HL-60/S4 (cell line): ENCODE results near the gene VEPH1.
"Not testable (repeated sequence)": the region's sequence is repeated elsewhere in the genome, so short reads cannot be mapped to it uniquely, and the experiment has no call there.

Experiments used
- in situ Hi-C: fragments of 300-500 bp; cut with MboI; formaldehyde crosslinking; loops from 2 replicates; pipeline ENCODE4 v1.14.3; 2022; ENCODE audit warnings: low sequenced_read_pairs

The VEPH1 gene

GRCh38 chr3:157356541-157356940 is 146.7 kb downstream of the VEPH1 start:
- in situ Hi-C loops = no loop called here

- in situ Hi-C loops = no loop called here
Observed at GRCh38 chr3:157355276-157355675, 147.9 kb downstream of the VEPH1 start.

- in situ Hi-C loops = no loop called here
Observed at GRCh38 chr3:157354722-157355121, 148.5 kb downstream of the VEPH1 start.

GRCh38 chr3:157354254-157354653 is 149.0 kb downstream of the VEPH1 start:
- in situ Hi-C loops = no loop called here

GRCh38 chr3:157353652-157354051 is 149.6 kb downstream of the VEPH1 start:
- in situ Hi-C loops = no loop called here

- in situ Hi-C loops = no loop called here
Observed at GRCh38 chr3:157351981-157352380, 151.2 kb downstream of the VEPH1 start.

DNA sequence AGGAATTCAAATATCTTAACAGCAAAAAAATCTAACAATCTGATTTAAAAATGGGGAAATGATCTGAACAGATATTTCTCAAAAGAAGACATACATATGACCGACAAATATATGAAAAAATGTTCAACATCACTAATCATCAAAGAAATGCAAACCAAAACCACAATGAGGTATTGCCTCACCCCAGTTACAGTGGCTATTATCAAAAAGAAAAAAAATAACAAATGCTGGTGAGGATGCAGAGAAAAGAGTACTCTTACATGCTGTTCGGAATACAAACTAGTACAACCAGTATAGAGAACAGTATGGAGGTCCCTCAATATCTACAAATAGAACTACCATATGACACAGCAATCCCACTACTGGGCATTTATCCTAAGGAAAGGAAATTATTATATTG is 152.6 kb downstream of the VEPH1 start:
- in situ Hi-C loops = not testable (repeated sequence)

- in situ Hi-C loops = not testable (repeated sequence)
Observed at GRCh38 chr3:157348304-157349075, 154.7 kb downstream of the VEPH1 start.

GRCh38 chr3:157347577-157348303 is 155.5 kb downstream of the VEPH1 start:
- in situ Hi-C loops = no loop called here

DNA sequence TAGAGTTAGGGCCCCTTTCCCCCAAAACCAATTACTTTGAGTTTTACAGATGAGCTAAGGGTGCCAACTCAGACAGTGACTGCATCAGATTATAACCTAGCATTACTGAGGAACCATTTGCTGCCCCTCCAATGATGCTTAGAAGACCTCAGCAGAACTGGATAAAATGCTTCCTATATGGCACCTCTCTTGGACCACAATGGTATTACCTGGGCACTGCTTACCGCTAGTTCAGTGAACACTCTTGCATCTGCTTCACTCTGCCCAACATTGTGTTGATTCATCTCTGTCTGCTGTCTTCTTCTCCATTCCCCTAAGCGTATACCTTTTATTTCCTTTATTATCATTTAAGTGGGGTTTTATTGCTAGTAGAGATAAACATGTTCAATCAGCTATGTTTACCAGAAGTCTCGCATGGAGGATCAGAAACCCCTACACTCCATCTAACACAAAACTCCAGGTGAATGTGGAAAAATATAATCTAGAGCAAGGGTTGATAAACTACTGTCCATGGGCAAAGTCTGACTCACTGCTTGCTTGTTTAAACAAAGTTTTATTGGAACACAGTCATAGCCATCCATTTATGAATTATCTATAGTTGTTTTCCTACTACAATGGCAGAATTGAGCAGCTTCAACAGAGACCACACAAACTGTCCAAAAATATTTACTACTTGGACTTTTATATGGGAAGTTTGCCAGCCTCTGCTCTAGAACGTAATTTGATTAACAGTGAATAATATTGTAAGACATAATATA is 166.8 kb downstream of the VEPH1 start:
- in situ Hi-C loops = no loop called here

DNA sequence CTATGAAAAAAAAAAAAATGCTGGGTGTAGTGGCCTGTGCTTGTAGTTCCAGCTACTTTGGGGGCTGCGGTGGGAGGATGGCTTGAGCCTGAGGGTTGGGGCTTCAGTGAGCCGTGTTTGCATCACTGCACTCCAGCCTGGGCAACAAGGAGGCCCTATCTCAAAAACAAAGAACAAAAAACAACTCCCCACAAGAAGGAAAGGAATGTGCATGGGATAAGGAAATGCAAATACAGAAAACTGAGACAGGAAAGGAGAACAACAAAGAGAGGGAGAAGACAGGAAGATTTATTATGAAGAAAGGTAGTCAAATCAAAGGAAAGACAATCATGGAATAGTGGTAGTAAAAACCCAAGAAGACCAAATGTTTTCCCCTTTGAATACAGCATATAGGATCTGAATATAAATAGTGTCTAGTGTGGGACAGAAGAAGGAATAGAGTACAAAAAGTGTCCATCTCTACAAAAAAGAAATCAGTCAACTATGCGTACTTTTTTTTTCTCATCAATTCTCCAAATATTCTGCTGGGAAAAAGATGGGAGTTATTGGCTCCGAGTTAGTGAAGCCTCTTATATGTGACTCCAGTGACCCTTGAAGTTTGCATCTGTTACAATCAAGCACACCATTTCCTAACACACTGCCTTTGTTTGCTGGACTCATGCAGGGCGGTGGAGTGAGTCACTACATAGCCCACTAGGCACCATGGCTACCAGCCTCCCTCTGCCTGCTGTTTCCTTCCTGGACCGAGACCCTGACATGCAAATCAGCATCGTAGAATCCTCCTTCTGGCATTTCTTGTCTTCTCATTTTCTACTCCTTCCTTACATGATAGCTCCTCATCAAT is 167.8 kb downstream of the VEPH1 start:
- in situ Hi-C loops = no loop called here

DNA sequence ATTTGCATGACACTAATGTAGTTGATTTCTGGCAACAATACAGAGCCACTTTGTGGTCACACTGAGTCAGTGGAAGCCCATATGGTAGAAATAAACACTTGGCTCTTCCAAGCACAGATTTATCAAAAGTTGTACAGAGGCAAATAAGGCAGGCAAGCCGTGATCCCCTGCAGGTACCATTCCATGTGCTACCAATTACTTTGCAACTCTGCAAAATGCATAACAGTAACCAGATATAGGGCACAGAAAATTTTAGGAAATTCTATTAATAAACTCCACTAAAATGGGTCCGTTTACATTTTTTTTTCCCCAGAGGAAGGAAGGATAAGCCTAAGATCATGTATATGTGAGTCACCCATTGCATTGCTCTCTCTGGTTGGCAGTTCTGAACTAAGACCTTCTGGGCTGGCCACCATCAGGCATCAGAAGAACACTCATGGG is 169.6 kb downstream of the VEPH1 start:
- in situ Hi-C loops = no loop called here

DNA sequence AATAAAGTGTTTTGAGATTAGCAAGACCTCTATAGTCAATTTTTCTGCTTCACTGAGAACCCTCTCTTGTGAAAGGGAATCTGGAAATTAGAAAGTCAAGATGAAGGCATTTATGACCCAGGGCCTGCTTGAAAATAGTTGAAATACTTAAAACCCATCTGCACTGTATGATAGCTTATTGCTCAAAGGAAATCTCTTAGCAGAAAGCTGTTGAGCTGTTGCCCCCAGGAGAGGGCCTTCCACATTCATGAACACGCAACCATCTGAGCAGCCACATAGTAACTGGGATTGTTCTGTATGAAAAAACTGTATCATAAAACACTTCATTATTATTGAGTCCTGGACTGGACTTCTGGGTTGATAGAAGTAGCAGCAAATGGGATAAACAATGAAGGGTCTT is 173.0 kb downstream of the VEPH1 start:
- in situ Hi-C loops = no loop called here

DNA sequence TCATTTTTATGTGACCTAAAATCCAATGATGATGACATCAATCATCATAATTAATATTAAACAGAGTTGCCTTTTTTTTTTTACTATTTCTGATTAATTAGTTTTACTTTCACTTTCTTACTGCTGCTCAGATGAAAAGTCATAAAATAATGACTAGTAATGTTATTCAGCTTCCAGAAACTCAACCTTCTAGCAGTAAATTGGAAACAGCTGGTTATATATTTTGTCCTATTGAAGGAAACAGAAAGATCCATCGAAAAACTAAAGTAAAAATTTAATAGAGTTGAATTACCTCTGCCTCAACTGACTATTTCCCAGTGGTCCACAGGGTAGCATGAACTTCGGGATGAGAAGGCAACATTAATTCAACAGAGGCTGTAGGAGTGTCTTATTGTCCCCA is 173.7 kb downstream of the VEPH1 start:
- in situ Hi-C loops = no loop called here

- in situ Hi-C loops = no loop called here
Observed at GRCh38 chr3:157327837-157328236, 175.4 kb downstream of the VEPH1 start.

- in situ Hi-C loops = no loop called here
Observed at GRCh38 chr3:157327018-157327417, 176.2 kb downstream of the VEPH1 start.

DNA sequence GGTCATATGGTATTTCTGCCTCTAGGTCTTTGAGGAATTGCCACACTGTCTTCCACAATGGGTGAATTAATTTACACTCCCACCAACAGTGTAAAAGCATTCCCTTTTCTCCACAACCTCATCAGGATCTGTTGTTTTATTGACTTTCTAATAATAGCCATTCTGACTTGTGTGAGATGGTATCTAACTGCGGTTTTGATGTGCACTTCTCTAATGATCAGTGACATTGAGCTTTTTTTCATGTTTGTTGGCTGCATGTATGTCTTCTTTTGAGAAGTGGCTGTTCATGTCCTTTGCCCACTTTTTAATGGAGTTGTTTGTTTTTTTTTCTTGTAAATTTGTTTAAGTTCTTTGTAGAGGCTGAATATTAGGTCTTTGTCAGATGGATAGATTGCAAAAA is 178.3 kb downstream of the VEPH1 start:
- in situ Hi-C loops = not testable (repeated sequence)

- in situ Hi-C loops = no loop called here
Observed at GRCh38 chr3:157323360-157323759, 179.9 kb downstream of the VEPH1 start.

GRCh38 chr3:157319672-157320071 is 183.5 kb downstream of the VEPH1 start:
- in situ Hi-C loops = no loop called here

GRCh38 chr3:157318639-157319288 is 184.5 kb downstream of the VEPH1 start:
- in situ Hi-C loops = no loop called here
